ENCODE measurements around the gene HMCN2.

- no peak for TF ChIP-seq CTCF (IDR thresholded peaks at IDR 0.05)
- no peak for TF ChIP-seq POLR2A (IDR thresholded peaks at IDR 0.05)
- TF ChIP-seq POLR2AphosphoS5 (IDR thresholded peaks at IDR 0.05) = no peak
Measured at GRCh38 chr9:130393681-130394071, 128.1 kb downstream of the HMCN2 start.

Data from stomach (tissue), 4 donors.